Transverse colon (tissue), 4 donors: ENCODE results near the gene ITGB8. TPM values are rescaled to one million over a fixed set of nuclear protein-coding genes. Genes with fewer than 3 reads are reported as not detected.

Experiments used
- DNase-seq: peaks from one replicate; pipeline ENCODE4 v3.0.0-alpha.2; 2019
- H3K27ac ChIP-seq, 4 donors: fragments of 200-600 bp; sonication (generic); 2 replicates each; pipeline ENCODE4 v1.5.1; 2016 to 2018; ENCODE audit warnings: inconsistent platforms in 4 of 4
- H3K27me3 ChIP-seq: fragments of 200-600 bp; sonication (generic); 2 replicates; pipeline ENCODE4 v1.5.1; 2017; ENCODE audit warnings: inconsistent platforms
- H3K36me3 ChIP-seq, 4 donors: fragments of 200-600 bp; sonication (generic); 2 replicates each; pipeline ENCODE4 v1.5.1; 2017 to 2019; ENCODE audit warnings: inconsistent platforms in 4 of 4
- H3K4me1 ChIP-seq, 4 donors: fragments of 200-600 bp; sonication (generic); 2 replicates each; pipeline ENCODE4 v1.5.1; 2017 to 2020; ENCODE audit warnings: inconsistent platforms in 4 of 4
- H3K4me3 ChIP-seq, 4 donors: fragments of 200-600 bp; sonication (generic); 1 replicate in 1 of 4; 2 replicates in 3 of 4; pipeline versions ENCODE4 v1.5.1 to v1.6.1; 2017 to 2019; ENCODE audit warnings: inconsistent platforms in 4 of 4
- H3K9me3 ChIP-seq, 2 donors: fragments of 200-600 bp; sonication (generic); 2 replicates each; pipeline ENCODE4 v1.5.1; 2017 to 2019; ENCODE audit warnings: inconsistent platforms in 2 of 2
- EP300 ChIP-seq: sonication (generic); formaldehyde crosslinking; IDR thresholded peaks from one replicate; pipeline ENCODE4 v1.6.1; 2017; ENCODE audit warnings: antibody characterized with exemption, low read depth
- POLR2A ChIP-seq: fragments of 450-650 bp; IDR thresholded peaks from one replicate; pipeline ENCODE4 v1.6.1; 2016; ENCODE audit warnings: antibody characterized with exemption, mild to moderate bottlenecking, moderate library complexity
- POLR2AphosphoS5 ChIP-seq, 3 donors: sonication (generic); formaldehyde crosslinking; IDR thresholded peaks; one replicate each; pipeline ENCODE4 v1.6.1; 2016; ENCODE audit warnings: antibody characterized with exemption in 3 of 3
- WGBS, 2 donors: methylation state at CpG; one replicate each; pipeline ENCODE4 v1.1.5; 2018; ENCODE audit warnings: low coverage in 1 of 2; 5-methylcytosine and 5-hydroxymethylcytosine counted together
- in situ Hi-C, 4 donors: fragments of 200-750 bp; cut with MboI; loops; one replicate each; pipeline versions ENCODE4 v1.15.0 to v1.15.1; 2017; ENCODE audit warnings: low sequenced_read_pairs in 3 of 4, low pct_ligation_motif_present in 1 of 4, low pct_unique_long_range_greater_than_20kb in 1 of 4
- intact Hi-C: fragments of 100-400 bp; cut with DNase I; formaldehyde crosslinking; loops from one replicate; pipeline ENCODE4 v1.15.1; 2023; ENCODE audit warnings: low total_unique reads
- total RNA-seq, 4 donors: library from RNA; depleted of rRNA; stranded (reverse); fragments of >200 nt; gene quantifications; one replicate each; pipeline ENCODE4 v1.1.0, GENCODE V29; 2016
- TF ChIP-seq, protein P1 (sequence below), 5 experiments: fragments of 200-600 bp in 3 of 5; fragments of 450-650 bp in 2 of 5; sonication (generic) in 3 of 5; IDR thresholded peaks; 1 replicate in 2 of 5; 2 replicates in 3 of 5; pipeline ENCODE4 v1.5.1; 2016 to 2017; ENCODE audit warnings: antibody characterized with exemption in 5 of 5, inconsistent platforms in 3 of 5, mild to moderate bottlenecking in 2 of 5, moderate library complexity in 1 of 5

Gene ITGB8
- total RNA-seq, 4 donors from 2014 or later: 3.0 to 14.0 (median 8.6) TPM

DNA sequence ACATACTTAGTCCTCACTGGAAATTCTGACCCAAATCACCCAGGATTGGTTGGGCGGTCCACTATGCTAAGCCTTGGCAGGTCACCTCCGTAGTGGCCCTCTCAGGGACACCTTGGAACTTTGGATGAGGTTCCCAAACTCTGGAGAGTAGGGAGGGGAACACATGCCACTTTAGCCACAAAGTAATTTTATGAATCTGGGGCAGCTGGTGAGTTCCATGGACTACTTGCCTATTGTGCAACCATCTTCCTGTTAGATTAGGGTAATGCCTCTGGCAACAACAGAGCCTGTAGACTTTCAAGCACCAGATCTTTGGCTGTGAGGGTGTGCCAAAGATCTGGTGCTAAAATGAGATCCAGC lies 77.7 kb downstream of the ITGB8 start:
- H3K9me3 ChIP-seq: no peaks in the 10 kb centered on the region
- no peaks in the 10 kb centered on the region for H3K36me3 ChIP-seq
- no peak overlapping the region for H3K27ac ChIP-seq
- no peak overlapping the region for H3K4me3 ChIP-seq
- DNase-seq: no peak
- 79% methylated on average over 2 of the region's 2 CpGs; no CpG with 5 or more reads in 1 of the 2 donors for WGBS, 2 donors
- in situ Hi-C loops: no loop called here
- peaks cover 0 to 17% (median 3%) of the 10 kb centered on the region in 4 donors for H3K4me1 ChIP-seq
- TF ChIP-seq POLR2A: no peak
- TF ChIP-seq, protein P1, sequence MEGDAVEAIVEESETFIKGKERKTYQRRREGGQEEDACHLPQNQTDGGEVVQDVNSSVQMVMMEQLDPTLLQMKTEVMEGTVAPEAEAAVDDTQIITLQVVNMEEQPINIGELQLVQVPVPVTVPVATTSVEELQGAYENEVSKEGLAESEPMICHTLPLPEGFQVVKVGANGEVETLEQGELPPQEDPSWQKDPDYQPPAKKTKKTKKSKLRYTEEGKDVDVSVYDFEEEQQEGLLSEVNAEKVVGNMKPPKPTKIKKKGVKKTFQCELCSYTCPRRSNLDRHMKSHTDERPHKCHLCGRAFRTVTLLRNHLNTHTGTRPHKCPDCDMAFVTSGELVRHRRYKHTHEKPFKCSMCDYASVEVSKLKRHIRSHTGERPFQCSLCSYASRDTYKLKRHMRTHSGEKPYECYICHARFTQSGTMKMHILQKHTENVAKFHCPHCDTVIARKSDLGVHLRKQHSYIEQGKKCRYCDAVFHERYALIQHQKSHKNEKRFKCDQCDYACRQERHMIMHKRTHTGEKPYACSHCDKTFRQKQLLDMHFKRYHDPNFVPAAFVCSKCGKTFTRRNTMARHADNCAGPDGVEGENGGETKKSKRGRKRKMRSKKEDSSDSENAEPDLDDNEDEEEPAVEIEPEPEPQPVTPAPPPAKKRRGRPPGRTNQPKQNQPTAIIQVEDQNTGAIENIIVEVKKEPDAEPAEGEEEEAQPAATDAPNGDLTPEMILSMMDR (IDR thresholded peaks at IDR 0.05): no peak
- TF ChIP-seq POLR2AphosphoS5 (IDR thresholded peaks at IDR 0.05): no peak
- TF ChIP-seq EP300: no peak
- intact Hi-C loops: no loop called here
- H3K27me3 ChIP-seq: no peaks in the 10 kb centered on the region

DNA sequence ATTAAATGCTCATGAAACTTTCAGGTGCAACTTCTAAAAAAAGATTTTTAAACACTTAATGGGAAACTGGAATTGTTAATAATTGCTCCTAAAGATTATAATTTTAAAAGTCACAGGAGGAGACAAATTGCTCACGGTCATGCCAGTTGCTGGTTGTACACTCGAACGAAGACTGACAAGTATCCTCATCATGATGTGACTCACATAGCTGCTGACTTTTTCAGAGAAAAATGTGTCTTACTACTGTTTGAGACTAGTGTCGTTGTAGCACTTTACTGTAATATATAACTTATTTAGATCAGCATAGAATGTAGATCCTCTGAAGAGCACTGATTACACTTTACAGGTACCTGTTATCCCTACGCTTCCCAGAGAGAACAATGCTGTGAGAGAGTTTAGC lies 79.3 kb downstream of the ITGB8 start:
- intact Hi-C loops (no loop called here), in situ Hi-C loops (no loop called here)
- TF ChIP-seq POLR2A (no peak), EP300 (no peak), POLR2AphosphoS5 (IDR thresholded peaks at IDR 0.05) (no peak)
- TF ChIP-seq, protein P1 (IDR thresholded peaks at IDR 0.05): no peak
- DNase-seq: no peak
- Histone ChIP-seq H3K4me1 (peaks cover 0 to 17% (median 3%) of the 10 kb centered on the region in 4 donors), H3K27ac (no peak overlapping the region), H3K4me3 (no peak overlapping the region), H3K27me3 (no peaks in the 10 kb centered on the region), H3K9me3 (no peaks in the 10 kb centered on the region), H3K36me3 (no peaks in the 10 kb centered on the region)
- WGBS, 2 donors: 91 to 92% methylated on average over 4 to 5 of the region's 5 CpGs

DNA sequence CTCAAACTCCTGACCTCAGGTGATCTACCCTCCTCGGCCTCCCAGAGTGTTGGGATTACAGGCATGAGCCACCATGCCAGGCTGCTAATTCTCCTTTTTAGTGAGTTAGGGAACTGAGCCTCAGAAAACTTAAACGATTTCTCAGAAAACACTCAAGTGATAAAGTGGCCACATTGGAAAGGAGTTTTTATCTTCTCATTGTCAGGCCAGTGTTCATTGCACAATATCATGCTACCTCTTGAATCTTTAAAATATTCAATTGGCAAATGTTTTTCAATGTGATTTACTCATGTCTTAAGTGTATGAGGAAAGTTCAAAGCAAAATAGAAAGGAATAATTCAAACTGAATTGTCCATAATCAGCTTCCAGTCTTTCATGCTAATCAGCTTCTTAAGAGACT lies 80.7 kb downstream of the ITGB8 start:
- intact Hi-C loops: no loop called here
- no peaks in the 10 kb centered on the region for H3K27me3 ChIP-seq

DNA sequence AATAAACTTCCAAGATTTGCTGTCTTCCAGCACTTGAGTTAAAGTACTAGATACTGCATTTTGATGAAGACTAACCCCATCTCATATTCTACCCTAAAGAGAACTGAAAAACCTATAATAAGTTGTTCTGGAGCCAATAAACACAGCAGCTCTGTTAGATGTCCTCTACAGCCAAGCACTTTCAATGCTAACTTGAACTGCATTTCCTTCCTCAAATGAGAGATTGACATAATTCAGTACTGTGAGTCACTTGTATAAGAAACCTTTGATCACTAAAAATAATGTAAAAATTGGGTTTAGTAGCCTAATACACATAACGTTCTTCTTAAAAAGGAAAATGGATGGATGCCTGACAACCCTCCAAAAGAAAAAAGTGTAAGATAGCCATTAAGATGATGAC lies 81.3 kb downstream of the ITGB8 start:
- no peak for TF ChIP-seq POLR2A
- TF ChIP-seq POLR2AphosphoS5 (IDR thresholded peaks at IDR 0.05): no peak
- TF ChIP-seq, protein P1 (IDR thresholded peaks at IDR 0.05): no peak
- no peak for TF ChIP-seq EP300
- Histone ChIP-seq H3K27ac (no peak overlapping the region), H3K9me3 (no peaks in the 10 kb centered on the region), H3K4me1 (peaks cover 0 to 20% (median 7%) of the 10 kb centered on the region in 4 donors), H3K36me3 (no peaks in the 10 kb centered on the region), H3K4me3 (no peak overlapping the region), H3K27me3 (no peaks in the 10 kb centered on the region)
- in situ Hi-C loops: no loop called here
- 67 to 76% methylated on average over 1 of the region's 1 CpG for WGBS, 2 donors
- intact Hi-C loops: no loop called here
- no peak for DNase-seq

More for the DNA sequence above, 80.7 kb downstream of the ITGB8 start:
- 92 to 93% methylated on average over 2 of the region's 2 CpGs for WGBS, 2 donors
- H3K4me3 ChIP-seq: no peak overlapping the region
- H3K4me1 ChIP-seq: peaks cover 0 to 17% (median 3%) of the 10 kb centered on the region in 4 donors
- TF ChIP-seq EP300 (no peak), POLR2A (no peak), POLR2AphosphoS5 (IDR thresholded peaks at IDR 0.05) (no peak)
- TF ChIP-seq, protein P1 (IDR thresholded peaks at IDR 0.05): no peak
- H3K9me3 ChIP-seq: no peaks in the 10 kb centered on the region
- H3K36me3 ChIP-seq: no peaks in the 10 kb centered on the region
- no peak for DNase-seq
- no peak overlapping the region for H3K27ac ChIP-seq
- in situ Hi-C loops: no loop called here
